Stimulated activated CD8-positive, alpha-beta memory T cell treated with anti-CD3 and anti-CD28 coated beads, Interleukin-7, amount 100 ng/mL, for 1 hour (primary cell): Measurements from ENCODE around the gene LGALS7.
"Not testable (repeated sequence)": the region's sequence is repeated elsewhere in the genome, so short reads cannot be mapped to it uniquely, and the experiment has no call there.

Experiments used
- DNase-seq, 2 donors: peaks; one replicate each; pipeline ENCODE4 v3.0.0-alpha.2; 2020; ENCODE audit warnings: low read depth in 2 of 2

LGALS7 gene

DNA sequence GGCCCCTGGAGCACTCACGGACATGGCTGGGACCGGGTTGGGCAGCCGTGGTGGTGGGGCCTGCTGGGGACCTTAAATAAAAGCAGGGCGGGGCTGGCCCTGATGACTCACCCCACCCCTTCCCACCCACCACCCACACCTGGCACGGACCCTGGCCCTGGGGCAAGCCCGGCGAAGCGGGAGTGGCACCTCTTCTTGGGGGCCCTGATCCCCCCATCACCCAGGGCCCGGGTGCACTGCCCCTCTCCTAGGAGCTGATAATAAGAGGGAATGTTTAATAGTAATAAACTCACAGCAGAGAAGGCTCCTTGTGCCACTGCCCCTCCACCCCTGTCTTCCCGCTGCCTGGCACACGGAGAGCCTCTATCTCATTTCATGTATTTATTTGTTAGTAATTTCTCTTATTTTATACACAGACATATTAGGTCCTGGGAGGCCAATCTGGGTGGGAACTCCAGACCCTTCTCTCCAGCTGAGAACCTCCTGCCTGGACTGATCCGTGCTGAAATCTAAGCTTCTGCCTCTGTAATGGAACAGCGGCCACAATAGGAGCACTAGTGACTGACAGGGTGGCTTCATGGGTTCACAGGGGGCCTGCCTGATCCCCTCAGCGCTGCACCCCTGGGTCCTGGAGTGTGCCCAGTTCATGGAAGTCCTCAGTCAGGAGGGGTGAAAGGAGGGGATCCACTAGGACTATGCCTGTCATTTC, at the start of gene LGALS7:
LGALS7 (minus strand) TSS at position 49 of the 709 bp plus-strand sequence; CDS start at position 24, 25 bp downstream.
- DNase-seq = no peak

DNA sequence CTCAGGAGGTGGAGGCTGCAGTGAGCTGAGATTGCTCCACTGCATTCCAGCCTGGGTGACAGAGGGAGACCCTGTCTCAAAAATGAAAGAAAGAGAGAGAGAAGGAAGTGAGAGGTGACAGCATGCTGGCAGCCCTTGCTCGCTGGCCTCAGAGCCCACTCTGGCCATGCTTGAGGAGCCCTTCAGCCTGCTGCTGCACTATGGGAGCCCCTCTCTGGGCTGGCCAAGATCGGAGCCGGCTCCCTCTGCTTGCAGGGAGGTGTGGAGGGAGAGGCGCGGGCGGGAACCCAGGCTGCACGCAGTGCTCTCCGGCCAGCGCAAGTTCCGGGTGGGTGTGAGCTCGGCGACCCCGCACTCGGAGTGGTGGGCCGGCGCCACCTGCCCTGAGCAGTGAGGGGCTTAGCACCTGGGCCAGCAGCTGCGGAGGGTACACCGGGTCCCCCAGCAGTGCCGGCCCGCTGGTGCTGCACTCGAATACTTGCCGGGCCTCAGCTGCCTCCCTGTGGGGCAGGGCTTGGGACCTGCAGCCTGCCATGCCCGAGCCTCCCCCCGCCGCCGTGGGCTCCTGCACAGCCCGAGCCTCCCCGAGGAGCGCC, 48.0 kb upstream of the LGALS7 start:
- not testable (repeated sequence) for DNase-seq

DNA sequence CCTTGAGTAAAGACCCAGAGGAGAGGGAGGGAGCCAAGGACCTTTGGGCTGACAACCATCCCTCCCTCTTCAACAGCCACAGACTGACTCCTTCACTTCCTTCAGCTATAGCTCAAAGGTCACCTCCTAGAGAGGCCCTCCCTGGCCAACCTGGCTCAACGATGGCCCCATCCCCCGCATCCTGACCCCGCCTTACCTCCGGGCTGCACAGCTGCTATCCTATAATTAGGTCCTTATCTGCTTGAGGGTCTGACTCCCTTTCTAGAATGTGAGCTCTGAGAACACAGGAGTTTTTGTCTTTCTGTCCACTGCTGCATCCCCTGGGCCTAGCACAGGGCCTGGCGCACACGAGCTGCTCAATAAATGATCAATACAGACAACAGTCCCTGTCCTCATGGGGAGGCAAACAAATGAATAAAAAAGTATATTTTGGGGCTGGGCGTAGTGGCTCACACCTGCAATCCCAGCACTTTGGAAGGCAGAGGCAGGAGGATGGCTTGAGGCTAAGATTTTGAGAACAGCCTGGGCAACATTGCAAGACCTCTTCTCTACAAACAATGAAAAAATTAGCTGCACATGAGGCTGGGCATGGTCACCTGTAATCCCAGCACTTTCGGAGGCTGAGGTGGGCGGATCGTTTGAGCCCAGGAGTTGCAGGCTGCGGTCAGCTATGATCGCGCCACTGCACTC, 46.1 kb upstream of the LGALS7 start:
- DNase-seq = no peak

DNA sequence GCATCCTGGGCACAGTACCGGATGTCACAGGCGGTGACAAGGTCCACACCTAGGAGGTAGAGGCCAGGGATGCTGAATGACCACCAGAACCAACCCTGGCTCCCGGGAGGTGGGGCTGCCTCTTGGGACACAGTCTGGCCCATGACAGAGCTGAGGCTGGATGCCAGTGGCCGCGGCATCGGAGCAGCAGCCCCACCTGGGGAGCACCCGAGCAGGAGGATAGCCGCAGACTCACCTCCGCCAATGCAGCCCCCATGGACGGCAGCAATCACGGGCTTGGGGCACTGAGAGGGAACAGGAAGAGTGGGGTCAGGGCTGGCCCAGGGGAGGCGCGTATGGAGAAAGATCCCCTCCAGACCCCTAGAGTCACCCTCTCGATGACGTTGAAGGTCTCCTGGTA, 43.8 kb upstream of the LGALS7 start:
- no peak for DNase-seq

DNA sequence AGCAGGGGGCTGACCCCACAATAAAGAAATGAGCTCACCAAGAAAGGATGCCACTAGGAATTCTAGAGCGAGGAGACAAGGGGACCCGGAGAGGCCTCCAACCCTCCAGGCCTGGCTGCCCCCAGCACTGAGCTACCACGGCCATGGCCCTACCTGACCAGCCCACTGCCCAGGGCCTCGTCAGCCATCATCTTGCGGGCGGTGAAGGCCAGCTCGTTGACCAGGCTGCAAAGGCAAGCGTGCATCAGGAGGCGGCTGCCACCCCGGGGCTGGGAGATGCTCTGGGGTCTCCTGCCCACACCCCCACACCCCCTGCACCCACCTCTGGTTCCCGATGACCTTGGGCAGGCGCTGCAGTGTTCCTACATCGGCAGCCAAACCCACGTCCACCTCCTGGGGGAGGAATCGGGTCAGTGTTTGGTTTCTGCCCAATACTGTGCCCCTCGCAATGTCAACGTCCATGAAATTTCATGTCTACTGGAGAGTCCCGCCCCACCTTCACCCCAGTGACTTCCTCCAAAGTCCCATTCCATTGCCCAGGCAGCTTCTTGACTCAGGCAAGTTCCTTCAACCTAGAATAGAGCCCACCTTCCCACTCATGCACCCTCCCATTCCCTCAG, 42.9 kb upstream of the LGALS7 start:
- no peak for DNase-seq

DNA sequence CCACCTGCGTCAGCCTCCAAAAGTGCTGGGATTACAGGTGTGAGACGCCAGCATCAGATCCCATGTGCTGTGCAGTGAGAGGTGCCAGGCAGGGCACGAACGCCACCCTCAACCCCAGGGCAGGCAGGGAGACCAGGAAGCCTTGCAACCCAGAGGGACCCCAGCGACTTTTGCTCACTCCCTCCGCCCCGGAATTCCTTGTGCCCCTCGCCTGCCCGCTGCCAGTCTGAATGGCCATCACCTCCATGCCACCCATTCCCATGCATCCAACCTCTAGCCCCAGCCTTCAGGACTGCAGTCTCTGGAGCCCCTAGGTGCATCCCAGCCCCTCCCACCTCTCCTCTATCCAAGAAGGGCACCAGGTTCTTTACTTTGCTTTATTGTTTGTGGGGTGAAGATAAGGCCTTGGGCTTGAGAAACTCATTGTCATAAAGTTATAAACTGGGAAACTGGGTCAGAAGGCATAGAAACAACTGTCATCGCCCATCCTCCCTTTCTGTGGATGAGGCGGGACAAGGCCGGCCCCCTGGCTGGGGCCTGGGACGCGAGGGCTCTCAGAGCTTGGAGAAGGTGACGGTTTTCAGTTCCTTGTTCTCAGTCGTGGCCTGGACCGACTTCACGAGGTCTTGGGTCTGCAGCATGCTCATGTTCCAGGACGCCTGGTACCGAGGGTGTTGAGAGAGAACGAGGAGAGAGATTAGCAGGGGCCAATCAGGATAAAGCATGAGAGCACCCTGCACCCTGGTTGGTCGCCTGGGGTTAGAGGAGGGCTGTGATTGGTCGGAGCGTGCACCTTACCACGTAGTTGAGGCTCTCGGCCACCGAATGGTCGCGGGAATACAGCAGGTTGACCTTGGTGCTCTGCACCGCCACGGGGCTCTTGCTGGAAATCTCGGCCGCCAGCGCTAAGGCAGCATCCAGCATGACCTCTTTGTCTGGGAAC, 42.0 kb upstream of the LGALS7 start:
- no peak for DNase-seq

DNA sequence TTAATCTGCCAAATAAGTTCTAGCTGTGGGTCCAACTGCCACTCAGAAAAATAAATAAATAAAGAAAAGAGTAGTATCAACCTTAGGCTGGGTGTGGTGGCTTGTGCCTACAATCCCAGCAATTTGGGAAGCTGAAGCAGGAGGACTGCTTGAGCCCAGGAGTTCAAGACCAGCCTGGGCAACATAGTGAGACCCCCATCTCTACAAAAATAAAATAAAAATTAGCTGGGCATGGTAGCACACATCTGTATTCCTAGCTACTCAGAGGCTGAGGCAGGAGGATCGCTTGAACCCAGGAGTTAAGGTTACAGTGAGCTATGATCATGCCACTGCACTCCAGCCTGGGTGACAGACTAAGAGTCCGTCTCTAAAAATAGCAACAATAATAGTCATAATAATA, 40.6 kb upstream of the LGALS7 start:
- DNase-seq = not testable (repeated sequence)

DNA sequence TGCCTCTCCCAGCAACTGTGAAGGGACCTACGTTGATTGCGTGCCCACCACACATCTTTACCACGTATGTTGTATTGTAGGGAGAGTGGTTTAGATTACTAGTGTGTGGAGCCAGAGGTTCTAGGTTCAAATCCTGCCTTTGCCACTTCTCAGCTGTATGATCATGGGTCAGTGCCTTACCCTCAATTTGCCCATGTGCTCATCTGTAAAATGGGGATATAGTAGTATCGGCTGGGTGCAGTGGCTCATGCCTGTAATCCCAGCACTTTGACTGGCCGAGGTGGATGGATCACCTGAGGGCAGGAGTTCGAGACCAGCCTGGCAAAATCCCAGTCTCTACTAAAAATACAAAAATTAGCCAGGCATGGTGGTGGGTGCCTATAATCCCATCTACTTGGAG, 40.0 kb upstream of the LGALS7 start:
- no peak for DNase-seq

DNA sequence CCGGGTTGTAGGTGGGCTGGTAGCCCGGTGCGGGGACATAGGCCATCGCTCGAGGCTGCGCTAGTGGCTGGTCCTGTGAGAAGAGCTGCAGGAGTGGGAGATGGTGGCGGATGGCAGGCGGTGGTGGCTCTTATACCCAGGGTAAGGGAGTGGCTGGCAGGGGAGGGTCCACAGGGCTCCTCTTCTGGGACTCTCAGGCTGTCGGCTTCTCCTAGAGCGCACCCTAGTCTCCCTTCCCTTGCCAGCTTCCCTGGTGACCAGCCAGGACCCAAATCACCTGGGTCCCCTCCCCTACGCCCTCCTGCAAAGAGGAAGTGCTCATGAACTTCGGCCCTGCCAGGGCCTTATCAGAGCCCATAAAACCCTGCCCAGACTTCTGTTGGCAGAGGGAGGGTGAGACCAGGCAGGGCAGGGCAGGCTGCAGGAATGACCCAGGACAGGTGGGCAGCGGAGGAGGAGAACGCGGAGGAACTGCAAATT, 39.6 kb upstream of the LGALS7 start, which contains the start of gene LGALS4:
LGALS4 (minus strand) TSS at position 105 of the 480 bp plus-strand sequence; CDS start at position 46, 59 bp downstream.
- no peak for DNase-seq

DNA sequence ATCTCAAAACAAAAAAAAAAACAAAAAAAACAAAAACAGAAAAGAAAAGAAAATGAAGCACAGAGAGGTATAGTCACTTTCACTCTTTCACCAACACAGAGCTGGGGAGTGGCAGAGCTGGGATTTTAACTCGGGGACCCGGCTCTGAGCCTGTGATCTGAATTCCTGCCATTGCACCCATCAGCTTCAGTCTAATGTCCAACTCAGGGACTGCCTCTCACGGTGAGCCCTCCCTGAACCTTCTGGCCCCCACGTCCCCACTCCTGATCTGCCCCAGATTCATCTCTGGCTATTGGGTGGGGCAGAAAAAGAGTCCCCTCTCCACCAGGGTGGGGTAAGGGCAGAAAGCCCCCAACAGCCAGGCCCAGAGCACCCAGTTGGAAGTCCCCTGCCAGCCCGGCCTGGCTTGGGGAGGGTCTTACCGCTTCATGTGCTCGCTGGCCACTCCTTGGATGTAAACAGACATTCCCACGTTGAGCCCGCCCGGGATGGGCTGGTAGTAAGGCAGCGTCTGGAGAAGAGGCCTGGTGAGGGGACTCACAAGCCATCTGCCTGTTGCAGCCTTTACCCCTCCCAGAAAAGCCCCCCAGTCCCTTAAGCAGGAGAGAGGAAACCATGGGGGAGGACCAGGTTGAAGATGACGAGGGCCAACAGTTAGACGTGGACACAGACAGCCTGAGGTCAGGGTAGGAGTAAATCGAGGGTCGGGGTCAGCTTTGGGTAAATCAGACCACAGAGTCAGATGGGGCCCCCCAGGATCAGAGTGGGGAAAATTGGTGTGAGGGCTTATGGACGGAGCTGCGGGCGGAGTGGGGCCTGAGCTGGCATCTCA, 38.9 kb upstream of the LGALS7 start:
- DNase-seq = no peak

DNA sequence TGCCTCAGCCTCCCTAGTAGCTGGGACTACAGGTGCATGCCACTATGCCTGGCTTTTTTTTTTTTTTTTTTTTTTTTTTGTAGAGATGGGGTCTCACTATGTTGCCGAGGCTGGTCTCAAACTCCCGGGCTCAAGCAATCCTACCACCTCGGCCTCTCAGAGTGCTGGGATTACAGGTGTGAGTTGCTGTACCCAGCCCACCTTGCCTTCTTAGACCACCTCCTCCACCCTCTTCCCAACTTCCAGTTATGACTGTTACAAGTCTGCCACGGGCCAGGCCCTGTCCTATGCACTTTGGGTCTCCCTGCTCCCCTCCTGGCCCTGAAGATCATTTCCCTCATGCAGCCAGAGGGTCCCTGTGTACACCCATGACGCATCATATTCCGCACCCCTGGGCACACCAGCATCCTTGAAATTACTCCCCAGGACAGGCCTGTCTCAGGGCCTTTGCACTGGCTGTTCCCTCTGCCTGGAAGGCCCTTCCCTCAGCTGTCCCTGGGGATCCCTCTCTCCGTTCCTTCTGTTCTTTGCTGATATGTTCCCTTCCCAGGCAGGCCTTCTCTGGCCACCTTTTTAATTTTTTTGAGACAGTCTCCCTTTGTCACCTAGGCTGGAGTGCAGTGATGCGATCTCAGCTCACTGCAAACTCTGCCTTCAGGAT, 36.4 kb upstream of the LGALS7 start:
- no peak for DNase-seq

DNA sequence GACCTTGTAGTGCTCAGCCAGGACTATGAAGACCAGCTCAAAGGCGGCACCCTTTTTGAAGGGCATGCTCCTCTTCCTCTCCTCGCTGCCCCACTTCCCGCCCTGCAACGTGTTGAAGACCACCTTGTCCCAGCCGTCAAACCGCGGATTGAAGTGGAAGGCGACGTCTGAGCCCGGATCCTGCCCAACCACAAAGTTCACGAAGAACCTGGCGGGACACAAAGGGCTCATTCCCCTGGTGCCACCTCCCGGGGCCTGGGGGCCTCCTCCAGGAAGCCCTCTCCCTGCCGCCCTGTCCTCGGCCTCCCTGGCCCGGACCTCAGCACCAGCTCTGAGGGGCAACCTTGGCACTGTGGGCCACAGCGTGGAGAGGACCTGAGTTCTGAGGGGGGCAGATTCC, 35.4 kb upstream of the LGALS7 start:
- no peak for DNase-seq

DNA sequence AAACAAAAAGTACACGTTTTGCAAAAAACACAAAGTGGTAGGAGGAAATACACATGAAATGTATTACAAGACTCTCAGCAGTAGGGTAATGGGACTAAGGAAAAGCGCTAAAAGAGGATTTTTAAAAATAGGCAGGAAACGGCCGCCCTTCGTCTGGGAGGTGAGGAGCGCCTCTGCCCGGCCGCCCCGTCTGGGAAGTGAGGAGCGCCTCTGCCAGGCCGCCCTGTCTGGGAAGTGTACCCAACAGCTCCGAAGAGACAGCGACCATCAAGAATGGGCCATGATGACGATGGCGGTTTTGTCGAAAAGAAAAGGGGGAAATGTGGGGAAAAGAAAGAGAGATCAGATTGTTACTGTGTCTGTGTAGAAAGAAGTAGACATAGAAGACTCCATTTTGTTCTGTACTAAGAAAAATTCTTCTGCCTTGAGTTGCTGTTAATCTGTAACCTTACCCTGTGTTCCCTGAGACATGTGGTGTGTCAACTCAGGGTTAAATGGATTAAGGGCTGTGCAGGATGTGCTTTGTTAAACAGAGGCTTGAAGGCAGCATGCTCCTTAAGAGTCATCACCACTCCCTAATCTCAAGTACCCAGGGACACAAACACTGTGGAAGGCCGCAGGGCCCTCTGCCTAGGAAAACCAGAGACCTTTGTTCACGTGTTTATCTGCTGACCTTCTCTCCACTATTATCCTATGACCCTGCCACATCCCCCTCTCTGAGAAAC, 34.2 kb upstream of the LGALS7 start:
- not testable (repeated sequence) for DNase-seq

DNA sequence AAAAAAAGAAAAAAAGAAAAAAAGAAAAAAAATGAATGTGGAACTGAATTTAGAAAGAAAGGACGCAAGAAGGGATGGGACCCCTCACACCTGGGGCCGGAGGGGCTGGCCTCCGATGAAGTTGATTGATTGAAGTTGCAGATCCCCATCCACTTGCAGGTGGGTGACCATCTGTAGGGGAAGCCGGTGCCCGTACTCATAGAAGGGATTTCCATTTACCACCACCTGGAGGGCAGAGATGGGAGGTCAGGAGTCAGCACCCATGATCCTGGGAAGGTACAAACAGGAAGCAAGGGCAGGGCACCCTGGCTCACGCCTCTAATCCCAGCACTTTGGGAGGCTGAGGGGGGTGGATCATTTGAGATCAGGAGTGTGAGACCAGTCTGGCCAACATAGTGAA, 33.1 kb upstream of the LGALS7 start:
- DNase-seq = no peak

DNA sequence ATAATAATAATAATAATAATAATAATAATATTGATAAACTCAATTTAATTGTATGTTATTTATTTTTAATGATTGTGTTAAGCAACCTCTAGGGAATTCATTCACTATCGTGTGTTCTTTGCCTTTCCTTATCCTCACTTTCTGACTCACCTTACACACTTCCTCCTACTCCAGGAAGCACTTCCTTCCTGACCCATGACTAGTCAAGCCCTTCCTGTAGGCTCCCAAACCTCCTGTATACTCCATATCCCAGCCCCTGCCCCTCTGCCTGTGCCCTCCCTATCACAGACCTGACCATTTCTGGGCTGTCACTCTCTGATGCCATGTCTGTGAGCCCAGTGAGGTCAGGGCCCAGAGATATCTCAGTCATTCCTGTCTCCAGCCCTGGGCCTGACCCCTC, 31.9 kb upstream of the LGALS7 start:
- DNase-seq = no peak

DNA sequence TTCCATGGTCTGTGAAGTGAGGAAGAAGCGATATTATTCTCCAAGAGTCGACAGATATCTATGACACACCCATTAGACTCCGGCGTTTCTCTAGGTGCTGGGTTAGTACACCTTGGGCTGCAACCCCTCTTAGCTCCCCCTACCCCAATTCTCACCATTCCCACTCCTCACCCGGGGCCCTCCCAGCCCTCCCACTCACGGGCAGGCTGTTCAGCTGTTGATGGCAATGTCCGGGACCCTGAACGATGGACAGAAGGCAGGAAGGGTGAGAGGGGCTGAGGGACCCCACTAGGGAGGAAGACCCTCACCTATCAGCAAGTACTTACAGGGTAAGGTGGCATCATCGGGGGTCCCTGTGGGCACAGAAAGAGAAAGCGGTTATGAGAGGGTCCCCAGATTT, 30.2 kb upstream of the LGALS7 start:
- DNase-seq = no peak

DNA sequence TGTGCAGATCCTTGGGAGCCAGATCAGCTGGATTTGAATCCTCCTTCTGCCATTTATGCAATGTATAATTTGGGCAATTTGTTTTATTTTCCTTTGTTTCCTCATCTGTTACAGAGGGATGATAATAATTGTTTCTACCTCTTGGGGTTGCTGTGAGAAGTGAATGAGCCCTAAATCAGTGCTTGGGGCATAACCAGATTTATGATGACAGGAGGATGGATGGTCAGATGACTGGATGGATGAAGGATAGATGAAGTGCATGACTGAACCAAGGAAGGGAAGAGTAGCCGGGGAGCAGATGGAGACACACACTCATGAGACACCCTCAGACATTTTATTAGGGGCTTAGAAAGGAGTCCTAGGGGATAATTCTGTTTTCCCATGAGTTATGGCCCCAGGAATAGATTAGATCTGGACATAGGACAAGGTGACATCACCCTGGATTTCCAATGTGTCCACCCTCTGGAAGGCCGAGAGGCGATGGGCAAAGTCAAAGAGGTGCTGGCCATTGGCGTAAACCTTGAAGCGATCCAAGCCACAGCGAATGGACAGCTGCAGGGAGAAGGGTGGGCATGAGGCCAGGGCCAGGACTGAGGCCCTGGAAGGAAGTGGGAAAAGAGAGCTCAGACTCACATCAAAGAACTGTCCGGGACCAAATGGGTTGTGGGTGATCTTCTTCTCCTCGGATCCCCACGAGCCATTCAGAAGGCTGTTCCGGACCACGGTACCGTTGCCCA, 28.2 kb upstream of the LGALS7 start:
- DNase-seq = no peak

DNA sequence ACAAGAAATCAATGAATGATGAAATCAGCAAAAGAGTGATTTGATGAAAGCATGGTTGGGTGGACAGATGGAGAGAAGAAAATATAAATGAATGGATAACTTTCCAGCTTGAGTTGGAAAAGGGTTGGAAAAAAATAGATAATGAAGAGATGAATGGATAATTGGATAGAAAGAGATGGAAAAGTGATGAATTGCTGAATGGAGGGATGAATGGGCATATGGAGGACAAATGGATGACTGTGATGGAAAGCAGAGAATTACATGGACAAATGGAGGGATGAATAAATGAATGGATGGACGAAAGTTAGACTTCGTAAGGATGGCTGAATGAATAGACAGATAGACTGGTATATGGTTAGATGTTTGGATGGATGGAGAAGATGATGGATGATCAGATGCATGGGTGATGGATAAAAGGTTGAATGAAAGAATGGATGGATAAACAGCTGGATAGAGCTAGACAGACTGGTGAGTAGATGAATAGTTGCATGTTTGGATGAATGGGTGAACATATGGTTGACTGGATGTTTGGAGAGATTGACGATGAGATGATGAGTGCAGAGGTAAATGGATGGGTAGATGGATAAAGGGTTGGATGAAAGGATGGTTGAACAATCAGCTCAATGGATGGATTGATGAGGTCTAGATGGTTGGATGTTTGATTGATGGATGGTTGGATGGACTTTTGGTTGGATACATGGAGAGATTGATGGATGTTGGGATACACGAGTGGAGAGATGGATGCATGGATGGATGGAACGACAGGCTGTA, 27.4 kb upstream of the LGALS7 start:
- no peak for DNase-seq
